22Rv1 (cell line): Measurements from ENCODE around the gene ATP2C2.

Experiments used
- CTCF ChIP-seq: fragments of 450-650 bp; IDR thresholded peaks from 2 replicates; pipeline ENCODE4 v1.5.1; 2017; ENCODE audit warnings: mild to moderate bottlenecking
- ZFX ChIP-seq: fragments of 450-650 bp; IDR thresholded peaks from 2 replicates; pipeline ENCODE4 v1.6.1; 2017; ENCODE audit warnings: antibody characterized with exemption, borderline replicate concordance

DNA sequence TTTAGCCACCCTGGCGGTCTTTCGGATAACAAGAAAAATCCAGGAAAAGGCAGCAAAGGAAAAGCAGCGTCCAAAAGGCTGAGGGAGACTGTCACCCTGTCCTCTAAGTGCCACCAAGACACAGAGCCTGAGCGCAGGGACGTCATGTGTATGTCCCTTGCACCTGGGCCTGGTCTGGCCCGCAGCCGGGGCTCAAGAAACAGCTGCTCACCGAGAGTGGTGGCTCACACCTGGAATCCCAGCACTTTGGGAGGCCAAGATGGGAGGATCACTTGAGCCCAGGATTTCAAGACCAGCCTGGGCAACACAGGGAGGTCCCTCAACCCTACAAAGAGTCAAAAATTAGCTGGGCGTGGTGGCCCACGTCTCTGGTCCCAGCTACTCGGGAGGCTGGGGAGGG, 145.3 kb downstream of the ATP2C2 start:
- TF ChIP-seq CTCF (no peak), ZFX (no peak)
